NCI-H1694 treated with DMSO at 0.1 percent for 48 hours (cell line): ENCODE measurements around the gene KRT84.

Experiments used
- DNase-seq: peaks from one replicate; lab custom pipeline; 2025; lab: John Stamatoyannopoulos, UW

Gene KRT84

GRCh38 chr12:52385226-52385702 is at the start of gene KRT84:
Gene KRT84 (minus strand): TSS chr12:52385652. CDS start chr12:52385585, 67 bp downstream.
- DNase-seq = no peak

- DNase-seq = no peak
Measured at GRCh38 chr12:52434760-52435530, 49.5 kb upstream of the KRT84 start.

- DNase-seq = no peak
Measured at GRCh38 chr12:52434081-52434733, 48.8 kb upstream of the KRT84 start, which contains the start of gene KRT75. Gene KRT75 (minus strand): TSS chr12:52434371. CDS start chr12:52434304, 67 bp downstream.

- no peak for DNase-seq
Measured at GRCh38 chr12:52433501-52434080, 48.1 kb upstream of the KRT84 start.

GRCh38 chr12:52432559-52433207 is 47.2 kb upstream of the KRT84 start:
- no peak for DNase-seq

GRCh38 chr12:52428121-52428520 is 42.7 kb upstream of the KRT84 start:
- DNase-seq = no peak

GRCh38 chr12:52427083-52427482 is 41.6 kb upstream of the KRT84 start:
- DNase-seq = no peak

GRCh38 chr12:52426034-52426433 is 40.6 kb upstream of the KRT84 start:
- no peak for DNase-seq

GRCh38 chr12:52425466-52425865 is 40.0 kb upstream of the KRT84 start:
- DNase-seq = no peak

GRCh38 chr12:52423661-52424500 is 38.4 kb upstream of the KRT84 start:
- DNase-seq = no peak

- no peak for DNase-seq
Measured at GRCh38 chr12:52423035-52423434, 37.6 kb upstream of the KRT84 start.

- DNase-seq = no peak
Measured at GRCh38 chr12:52419656-52420055, 34.2 kb upstream of the KRT84 start.

- DNase-seq = no peak
Measured at GRCh38 chr12:52418576-52419110, 33.2 kb upstream of the KRT84 start.

GRCh38 chr12:52417740-52418139 is 32.3 kb upstream of the KRT84 start:
- no peak for DNase-seq

GRCh38 chr12:52416795-52417194 is 31.3 kb upstream of the KRT84 start:
- no peak for DNase-seq

GRCh38 chr12:52415870-52416750 is 30.7 kb upstream of the KRT84 start:
- no peak for DNase-seq

GRCh38 chr12:52414936-52415335 is 29.5 kb upstream of the KRT84 start:
- no peak for DNase-seq

GRCh38 chr12:52413782-52414345 is 28.4 kb upstream of the KRT84 start:
- no peak for DNase-seq

GRCh38 chr12:52413202-52413601 is 27.8 kb upstream of the KRT84 start:
- no peak for DNase-seq

GRCh38 chr12:52411815-52412214 is 26.4 kb upstream of the KRT84 start:
- DNase-seq = no peak
